22Rv1 (cell line): Measurements from ENCODE around the gene GATAD2A.

Source experiments
- ZFX ChIP-seq: fragments of 450-650 bp; IDR thresholded peaks from 2 replicates; pipeline ENCODE4 v1.6.1; 2017; ENCODE audit warnings: antibody characterized with exemption, borderline replicate concordance
- TF ChIP-seq, protein P1 (sequence below): fragments of 450-650 bp; IDR thresholded peaks from 2 replicates; pipeline ENCODE4 v1.5.1; 2017; ENCODE audit warnings: mild to moderate bottlenecking

DNA sequence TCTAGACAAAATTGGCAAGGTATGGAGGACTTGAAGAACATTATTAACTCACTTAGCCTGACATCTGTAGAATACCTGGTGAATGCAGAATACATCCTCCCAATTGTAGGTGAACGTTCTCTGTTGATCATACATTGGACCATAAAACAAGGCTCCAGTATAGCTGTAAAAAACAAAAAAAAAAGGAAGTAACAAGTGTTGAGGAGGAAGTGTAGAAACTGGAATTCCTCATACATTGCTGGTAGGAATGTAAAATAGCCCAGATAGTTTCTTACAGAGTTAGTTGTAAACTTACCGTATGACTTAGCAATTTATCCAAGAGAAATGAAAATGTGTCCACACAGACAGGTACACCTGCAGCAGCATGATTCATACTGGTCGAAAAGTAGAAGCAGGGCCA is 65.1 kb downstream of the GATAD2A start:
- TF ChIP-seq, protein P1, sequence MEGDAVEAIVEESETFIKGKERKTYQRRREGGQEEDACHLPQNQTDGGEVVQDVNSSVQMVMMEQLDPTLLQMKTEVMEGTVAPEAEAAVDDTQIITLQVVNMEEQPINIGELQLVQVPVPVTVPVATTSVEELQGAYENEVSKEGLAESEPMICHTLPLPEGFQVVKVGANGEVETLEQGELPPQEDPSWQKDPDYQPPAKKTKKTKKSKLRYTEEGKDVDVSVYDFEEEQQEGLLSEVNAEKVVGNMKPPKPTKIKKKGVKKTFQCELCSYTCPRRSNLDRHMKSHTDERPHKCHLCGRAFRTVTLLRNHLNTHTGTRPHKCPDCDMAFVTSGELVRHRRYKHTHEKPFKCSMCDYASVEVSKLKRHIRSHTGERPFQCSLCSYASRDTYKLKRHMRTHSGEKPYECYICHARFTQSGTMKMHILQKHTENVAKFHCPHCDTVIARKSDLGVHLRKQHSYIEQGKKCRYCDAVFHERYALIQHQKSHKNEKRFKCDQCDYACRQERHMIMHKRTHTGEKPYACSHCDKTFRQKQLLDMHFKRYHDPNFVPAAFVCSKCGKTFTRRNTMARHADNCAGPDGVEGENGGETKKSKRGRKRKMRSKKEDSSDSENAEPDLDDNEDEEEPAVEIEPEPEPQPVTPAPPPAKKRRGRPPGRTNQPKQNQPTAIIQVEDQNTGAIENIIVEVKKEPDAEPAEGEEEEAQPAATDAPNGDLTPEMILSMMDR: no peak
- TF ChIP-seq ZFX: no peak
